Esophagus squamous epithelium (tissue), 5 donors: ENCODE measurements around the gene ZNF366. TPM values are rescaled to one million over a fixed set of nuclear protein-coding genes. Genes with fewer than 3 reads are reported as not detected.

Experiments used
- DNase-seq: peaks from one replicate; lab custom pipeline; 2025; lab: John Stamatoyannopoulos, UW
- H3K27ac ChIP-seq, 4 donors: fragments of 200-600 bp; sonication (generic); one replicate each; pipeline ENCODE4 v1.5.1; 2016 to 2019; ENCODE audit warnings: mild to moderate bottlenecking in 1 of 4
- H3K27me3 ChIP-seq, 4 donors: fragments of 200-600 bp; sonication (generic); 1 replicate in 3 of 4; 2 replicates in 1 of 4; pipeline versions ENCODE4 v1.5.1 to v1.6.0; 2017 to 2021; ENCODE audit warnings: antibody characterized with exemption in 1 of 4
- H3K36me3 ChIP-seq, 3 donors: fragments of 200-600 bp; sonication (generic); one replicate each; pipeline ENCODE4 v1.5.1; 2016 to 2019
- H3K4me1 ChIP-seq, 3 donors: fragments of 200-600 bp; sonication (generic); one replicate each; pipeline ENCODE4 v1.5.1; 2017 to 2019
- H3K4me3 ChIP-seq, 4 donors: fragments of 200-600 bp; sonication (generic); 1 replicate in 3 of 4; 2 replicates in 1 of 4; pipeline ENCODE4 v1.5.1; 2016 to 2019; ENCODE audit warnings: mild to moderate bottlenecking in 2 of 4, moderate library complexity in 1 of 4
- H3K9me3 ChIP-seq, 3 donors: fragments of 200-600 bp; sonication (generic); one replicate each; pipeline ENCODE4 v1.5.1; 2016 to 2019
- POLR2A ChIP-seq, 4 donors: fragments of 450-650 bp; IDR thresholded peaks; one replicate each; pipeline ENCODE4 v1.6.1; 2017; ENCODE audit warnings: antibody characterized with exemption in 4 of 4, mild to moderate bottlenecking in 4 of 4, moderate library complexity in 3 of 4
- WGBS, 2 donors: methylation state at CpG; one replicate each; pipeline ENCODE4 v1.1.5; 2018; 5-methylcytosine and 5-hydroxymethylcytosine counted together
- intact Hi-C: fragments of 100-400 bp; cut with DNase I; formaldehyde crosslinking; loops from one replicate; pipeline ENCODE4 v1.15.0; 2022
- total RNA-seq, 4 donors: library from RNA; depleted of rRNA; stranded (reverse); fragments of >200 nt; gene quantifications; one replicate each; pipeline ENCODE4 v1.1.0, GENCODE V29; 2016
- TF ChIP-seq, protein P1 (sequence below), 6 experiments: fragments of 450-650 bp in 4 of 6; fragments of 200-600 bp in 2 of 6; sonication (generic) in 2 of 6; IDR thresholded peaks; one replicate each; pipeline ENCODE4 v1.5.1; 2016 to 2019; ENCODE audit warnings: antibody characterized with exemption in 6 of 6, mild to moderate bottlenecking in 4 of 6, moderate library complexity in 4 of 6
- donor health status: DM: yes; HTN: yes; CAD: no.

Gene ZNF366
- total RNA-seq, 4 donors from 2014 or later, result 0.48 to 2.9 (median 1.4) TPM

DNA sequence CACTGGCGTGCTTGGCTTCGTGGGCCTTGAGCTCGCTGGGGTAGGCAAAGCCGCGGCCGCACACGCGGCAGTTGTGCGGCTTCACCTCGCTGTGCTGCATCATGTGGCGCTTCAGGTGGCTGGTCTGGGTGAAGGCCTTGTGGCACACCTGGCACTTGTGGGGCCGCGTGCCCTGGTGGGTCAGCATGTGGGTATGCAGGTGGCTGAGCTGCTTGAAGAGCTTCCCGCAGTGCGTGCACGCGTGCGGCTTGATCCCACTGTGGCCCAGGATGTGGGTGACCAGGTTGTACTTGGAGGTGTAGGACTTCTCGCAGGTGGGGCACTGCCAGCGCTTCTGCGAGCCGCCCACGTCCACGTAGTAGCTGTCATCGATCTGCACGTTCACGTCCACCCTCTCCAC is 46.8 kb downstream of the ZNF366 start:
- 97% methylated on average over 9 to 20 of the region's 27 CpGs for WGBS, 2 donors
- no peaks in the 10 kb centered on the region for H3K36me3 ChIP-seq
- intact Hi-C loops, result no loop called here
- TF ChIP-seq, protein P1, sequence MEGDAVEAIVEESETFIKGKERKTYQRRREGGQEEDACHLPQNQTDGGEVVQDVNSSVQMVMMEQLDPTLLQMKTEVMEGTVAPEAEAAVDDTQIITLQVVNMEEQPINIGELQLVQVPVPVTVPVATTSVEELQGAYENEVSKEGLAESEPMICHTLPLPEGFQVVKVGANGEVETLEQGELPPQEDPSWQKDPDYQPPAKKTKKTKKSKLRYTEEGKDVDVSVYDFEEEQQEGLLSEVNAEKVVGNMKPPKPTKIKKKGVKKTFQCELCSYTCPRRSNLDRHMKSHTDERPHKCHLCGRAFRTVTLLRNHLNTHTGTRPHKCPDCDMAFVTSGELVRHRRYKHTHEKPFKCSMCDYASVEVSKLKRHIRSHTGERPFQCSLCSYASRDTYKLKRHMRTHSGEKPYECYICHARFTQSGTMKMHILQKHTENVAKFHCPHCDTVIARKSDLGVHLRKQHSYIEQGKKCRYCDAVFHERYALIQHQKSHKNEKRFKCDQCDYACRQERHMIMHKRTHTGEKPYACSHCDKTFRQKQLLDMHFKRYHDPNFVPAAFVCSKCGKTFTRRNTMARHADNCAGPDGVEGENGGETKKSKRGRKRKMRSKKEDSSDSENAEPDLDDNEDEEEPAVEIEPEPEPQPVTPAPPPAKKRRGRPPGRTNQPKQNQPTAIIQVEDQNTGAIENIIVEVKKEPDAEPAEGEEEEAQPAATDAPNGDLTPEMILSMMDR (IDR thresholded peaks at IDR 0.05), result no peak
- TF ChIP-seq POLR2A (IDR thresholded peaks at IDR 0.05), result no peak
- no peak overlapping the region for H3K27ac ChIP-seq
- peaks cover 0 to 35% (median 4%) of the 10 kb centered on the region in 3 donors for H3K4me1 ChIP-seq
- H3K27me3 ChIP-seq, result no peaks in the 10 kb centered on the region
- no peak for DNase-seq
- no peaks in the 10 kb centered on the region for H3K9me3 ChIP-seq
- H3K4me3 ChIP-seq, result no peak overlapping the region

DNA sequence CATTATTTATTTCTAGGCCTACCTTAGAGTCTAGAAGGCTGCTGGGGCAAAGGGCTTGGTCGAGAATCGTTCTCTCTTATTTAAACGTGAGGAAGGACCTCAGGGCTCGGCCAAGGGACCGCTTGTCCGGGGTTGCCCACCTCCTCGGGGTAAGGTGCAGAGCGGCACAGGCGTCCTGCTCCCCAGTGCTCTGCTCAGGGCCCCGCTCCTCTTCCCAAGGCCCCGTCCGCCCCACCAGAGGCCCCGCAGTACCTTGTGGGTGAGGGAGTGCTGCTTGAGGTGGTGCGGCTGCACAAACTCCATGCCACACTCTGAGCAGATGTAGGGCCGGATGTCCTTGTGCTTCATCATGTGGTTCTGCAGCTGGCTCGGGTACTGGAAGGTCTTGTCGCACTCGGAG is 47.3 kb downstream of the ZNF366 start:
- Histone ChIP-seq H3K27me3 (no peaks in the 10 kb centered on the region), H3K9me3 (no peaks in the 10 kb centered on the region), H3K27ac (no peak overlapping the region), H3K4me3 (no peak overlapping the region), H3K36me3 (no peaks in the 10 kb centered on the region), H3K4me1 (peaks cover 0 to 38% (median 4%) of the 10 kb centered on the region in 3 donors)
- intact Hi-C loops, result no loop called here
- no peak for DNase-seq
- 87 to 92% methylated on average over 9 to 12 of the region's 18 CpGs for WGBS, 2 donors
- TF ChIP-seq, protein P1 (IDR thresholded peaks at IDR 0.05), result no peak
- TF ChIP-seq POLR2A (IDR thresholded peaks at IDR 0.05), result no peak

DNA sequence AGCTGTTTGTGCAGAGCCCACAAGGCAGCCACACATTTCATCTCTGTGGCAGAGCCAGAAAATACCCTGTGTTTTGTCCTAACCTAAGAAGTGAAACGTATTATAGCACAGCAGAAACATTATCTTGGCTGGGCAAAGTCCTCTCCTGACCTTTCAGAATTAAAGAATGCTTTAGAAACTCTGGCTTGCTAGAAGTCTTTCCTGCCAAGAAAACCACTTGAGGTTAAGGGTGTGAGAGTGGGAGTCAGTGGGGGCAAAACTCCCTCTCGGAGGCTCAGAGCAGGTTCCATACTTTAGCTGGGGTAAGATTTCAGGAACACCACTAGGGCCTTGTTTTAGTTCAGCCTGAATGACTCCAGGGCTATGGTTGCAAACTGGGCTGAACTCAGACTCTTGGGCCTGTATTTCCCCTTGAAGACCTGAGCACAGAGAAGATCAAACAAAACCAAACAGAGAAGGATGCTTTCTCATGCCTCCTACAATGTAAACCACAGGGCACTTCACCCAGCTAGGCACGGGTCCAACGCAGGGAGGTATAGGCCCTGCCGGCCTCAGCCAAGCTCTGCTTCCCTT is 48.0 kb downstream of the ZNF366 start:
- Histone ChIP-seq H3K27ac (no peak overlapping the region), H3K27me3 (no peaks in the 10 kb centered on the region), H3K9me3 (no peaks in the 10 kb centered on the region), H3K4me1 (peaks cover 0 to 38% (median 8%) of the 10 kb centered on the region in 3 donors), H3K4me3 (no peak overlapping the region), H3K36me3 (no peaks in the 10 kb centered on the region)
- TF ChIP-seq, protein P1 (IDR thresholded peaks at IDR 0.05), result no peak
- no peak for TF ChIP-seq POLR2A (IDR thresholded peaks at IDR 0.05)
- intact Hi-C loops, result no loop called here
- WGBS, 2 donors, result 61 to 70% methylated on average over 5 of the region's 5 CpGs
- no peak for DNase-seq

DNA sequence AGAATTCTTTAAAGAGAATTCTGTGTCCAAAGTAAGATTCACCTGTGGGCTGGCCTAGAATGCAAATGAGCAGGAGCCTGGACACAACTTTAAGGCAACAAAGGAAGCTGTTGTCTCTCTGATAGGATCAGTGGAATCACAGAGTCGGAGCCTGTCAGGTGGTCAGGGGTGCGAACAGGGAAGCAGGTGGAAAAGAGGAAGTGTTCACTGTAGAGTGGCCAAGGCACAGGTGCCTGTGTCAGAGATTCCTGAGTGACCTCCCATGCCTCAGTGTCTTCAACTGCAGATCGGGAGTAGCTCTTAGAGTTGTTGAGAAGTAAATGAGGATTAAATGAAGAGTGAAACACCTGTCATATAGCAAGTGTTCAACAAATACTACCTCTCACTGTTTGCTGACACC is 48.8 kb downstream of the ZNF366 start:
- Histone ChIP-seq H3K4me3 (no peak overlapping the region), H3K9me3 (no peaks in the 10 kb centered on the region), H3K27ac (no peak overlapping the region), H3K4me1 (peaks cover 0 to 38% (median 13%) of the 10 kb centered on the region in 3 donors), H3K36me3 (no peaks in the 10 kb centered on the region), H3K27me3 (no peaks in the 10 kb centered on the region)
- DNase-seq, result no peak
- intact Hi-C loops, result no loop called here
- WGBS, 2 donors, result 95 to 99% methylated on average over 3 of the region's 3 CpGs
- TF ChIP-seq, protein P1 (IDR thresholded peaks at IDR 0.05), result no peak
- TF ChIP-seq POLR2A (IDR thresholded peaks at IDR 0.05), result no peak

DNA sequence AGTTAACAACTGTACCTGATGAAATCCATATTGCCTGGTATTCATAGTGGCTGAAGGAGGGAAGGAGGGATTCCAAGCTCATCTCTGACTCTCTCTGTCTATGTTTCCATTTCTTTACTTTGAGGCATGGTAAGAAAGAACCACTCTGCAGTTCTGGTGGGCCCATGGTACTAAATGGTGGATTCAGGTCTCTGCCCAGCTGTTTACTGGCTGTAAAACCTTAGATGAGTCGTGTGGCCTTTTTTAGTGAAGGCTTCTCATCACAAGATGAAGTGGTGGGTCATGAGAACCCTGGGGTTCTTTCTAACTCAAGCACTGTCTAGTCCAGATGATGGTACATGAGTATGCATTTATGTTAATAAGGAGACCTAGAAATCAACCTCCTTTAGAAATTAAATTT is 49.7 kb downstream of the ZNF366 start:
- no peak for DNase-seq
- intact Hi-C loops, result no loop called here
- Histone ChIP-seq H3K9me3 (no peaks in the 10 kb centered on the region), H3K4me3 (no peak overlapping the region), H3K36me3 (no peaks in the 10 kb centered on the region), H3K4me1 (peaks cover 8 to 40% (median 19%) of the 10 kb centered on the region in 3 donors), H3K27me3 (no peaks in the 10 kb centered on the region), H3K27ac (no peak overlapping the region)
- TF ChIP-seq, protein P1 (IDR thresholded peaks at IDR 0.05), result no peak
- TF ChIP-seq POLR2A (IDR thresholded peaks at IDR 0.05), result no peak
- 80 to 92% methylated on average over 1 of the region's 1 CpG for WGBS, 2 donors
